OCI-LY3 (cell line): ENCODE results near the gene PKD1.

Experiments used
- H2AFZ ChIP-seq: fragments of 200-600, 300-600 bp; shearing (Covaris generic); 2 replicates; pipeline ENCODE4 v1.6.0; 2014; ENCODE audit warnings: antibody characterized with exemption, low read depth, low read length
- H3K27ac ChIP-seq: fragments of 200-600, 300-600 bp; sonication (generic); 2 replicates; pipeline ENCODE4 v1.5.1; 2014; ENCODE audit warnings: mild to moderate bottlenecking, low read length, moderate library complexity, mixed read lengths
- H3K27me3 ChIP-seq: fragments of 200-600, 300-600 bp; sonication (generic); 2 replicates; pipeline ENCODE4 v1.6.1; 2014; ENCODE audit warnings: low read depth, low read length, mixed read lengths
- H3K36me3 ChIP-seq: fragments of 200-600, 300-600 bp; sonication (generic); replicated peaks from 2 replicates; pipeline ENCODE3; 2014; ENCODE audit warnings: low read depth, low read length, mixed read lengths
- H3K4me1 ChIP-seq: fragments of 300-600, 200-600 bp; sonication (generic); 2 replicates; pipeline ENCODE4 v1.6.1; 2014; ENCODE audit warnings: low read length, mixed read lengths
- H3K4me2 ChIP-seq: fragments of 200-600, 300-600 bp; sonication (generic); 2 replicates; pipeline ENCODE4 v1.6.1; 2014; ENCODE audit warnings: low read length, mixed read lengths
- H3K4me3 ChIP-seq: fragments of 300-600, 200-600 bp; sonication (generic); 2 replicates; pipeline ENCODE4 v1.5.1; 2014; ENCODE audit warnings: antibody characterized with exemption, mild to moderate bottlenecking, low read length, moderate library complexity
- H3K79me2 ChIP-seq: fragments of 300-600, 200-600 bp; shearing (Covaris generic); 2 replicates; pipeline ENCODE4 v1.6.1; 2014; ENCODE audit warnings: mild to moderate bottlenecking, low read length, mixed read lengths
- H3K9ac ChIP-seq: fragments of 300-600, 200-600 bp; shearing (Covaris generic); 2 replicates; pipeline ENCODE4 v1.6.0; 2014; ENCODE audit warnings: mild to moderate bottlenecking, low read length, moderate library complexity
- H3K9me3 ChIP-seq: fragments of 200-600, 300-600 bp; shearing (Covaris generic); 2 replicates; pipeline ENCODE4 v1.6.1; 2014; ENCODE audit warnings: low read length, mixed read lengths; ENCODE audit not compliant: insufficient read depth
- H4K20me1 ChIP-seq: fragments of 200-600, 300-600 bp; sonication (generic); 2 replicates; pipeline ENCODE4 v1.6.1; 2016; ENCODE audit warnings: low read length, mixed read lengths; ENCODE audit not compliant: insufficient read depth
- CTCF ChIP-seq: fragments of 200-600, 300-600 bp; sonication (generic); IDR thresholded peaks from 2 replicates; pipeline ENCODE4 v1.5.1; 2014; ENCODE audit warnings: antibody characterized with exemption, low read length, low read depth
- EZH2phosphoT487 ChIP-seq: fragments of 200-600 bp; shearing (Covaris generic); IDR thresholded peaks from 2 replicates; pipeline ENCODE4 v1.6.1; 2018; ENCODE audit warnings: antibody characterized with exemption, mixed run types, low read depth

PKD1 gene

GRCh38 chr16:2181952-2182351 lies 46.3 kb upstream of the PKD1 start:
- no peaks in the 10 kb centered on the region for H3K9me3 ChIP-seq
- no peaks in the 10 kb centered on the region for H3K27me3 ChIP-seq
- H3K79me2 ChIP-seq: no peaks in the 10 kb centered on the region
- no peak overlapping the region for H3K4me3 ChIP-seq
- H2AFZ ChIP-seq: no peak overlapping the region
- H3K9ac ChIP-seq: no peak overlapping the region
- H4K20me1 ChIP-seq: no peaks in the 10 kb centered on the region
- no peak overlapping the region for H3K27ac ChIP-seq
- TF ChIP-seq EZH2phosphoT487: no peak
- no peak for TF ChIP-seq CTCF
- peaks cover 4% of the 10 kb centered on the region for H3K36me3 ChIP-seq
- no peaks in the 10 kb centered on the region for H3K4me1 ChIP-seq
- no peak overlapping the region for H3K4me2 ChIP-seq

GRCh38 chr16:2180962-2181923 lies 45.5 kb upstream of the PKD1 start:
- H3K4me2 ChIP-seq: no peak overlapping the region
- no peak overlapping the region for H3K9ac ChIP-seq
- no peaks in the 10 kb centered on the region for H3K4me1 ChIP-seq

GRCh38 chr16:2180461-2180860 lies 44.8 kb upstream of the PKD1 start:
- Histone ChIP-seq H3K27me3 (no peaks in the 10 kb centered on the region), H4K20me1 (no peaks in the 10 kb centered on the region), H3K79me2 (no peaks in the 10 kb centered on the region), H3K4me2 (no peak overlapping the region), H3K9ac (no peak overlapping the region), H3K27ac (no peak overlapping the region), H3K9me3 (no peaks in the 10 kb centered on the region), H2AFZ (no peak overlapping the region), H3K36me3 (peaks cover 9% of the 10 kb centered on the region), H3K4me1 (no peaks in the 10 kb centered on the region), H3K4me3 (no peak overlapping the region)
- no peak for TF ChIP-seq EZH2phosphoT487
- TF ChIP-seq CTCF: no peak

More at GRCh38 chr16:2180962-2181923, 45.5 kb upstream of the PKD1 start:
- no peaks in the 10 kb centered on the region for H4K20me1 ChIP-seq
- peaks cover 4% of the 10 kb centered on the region for H3K36me3 ChIP-seq
- no peaks in the 10 kb centered on the region for H3K27me3 ChIP-seq
- no peak overlapping the region for H2AFZ ChIP-seq
- no peaks in the 10 kb centered on the region for H3K79me2 ChIP-seq
- TF ChIP-seq EZH2phosphoT487 (no peak), CTCF (no peak)
- H3K4me3 ChIP-seq: no peak overlapping the region
- no peaks in the 10 kb centered on the region for H3K9me3 ChIP-seq
- no peak overlapping the region for H3K27ac ChIP-seq

GRCh38 chr16:2179576-2179975 lies 43.9 kb upstream of the PKD1 start:
- TF ChIP-seq EZH2phosphoT487 (no peak), CTCF (no peak)
- no peaks in the 10 kb centered on the region for H3K27me3 ChIP-seq
- no peak overlapping the region for H3K27ac ChIP-seq
- peaks cover 10% of the 10 kb centered on the region for H3K36me3 ChIP-seq
- no peak overlapping the region for H3K9ac ChIP-seq
- H3K4me1 ChIP-seq: no peaks in the 10 kb centered on the region
- no peak overlapping the region for H2AFZ ChIP-seq
- no peak overlapping the region for H3K4me3 ChIP-seq
- H3K4me2 ChIP-seq: no peak overlapping the region
- no peaks in the 10 kb centered on the region for H3K9me3 ChIP-seq
- H4K20me1 ChIP-seq: no peaks in the 10 kb centered on the region
- no peaks in the 10 kb centered on the region for H3K79me2 ChIP-seq
